GM19099 (cell line): Measurements from ENCODE around the gene NOTCH4.
A peak's percentile ranks its signal among the peaks of the same experiment; 100 is the strongest.

ENCODE experiments used
- POLR2A ChIP-seq: IDR thresholded peaks from 3 replicates; pipeline ENCODE4 v1.6.1; 2011; ENCODE audit warnings: low read depth; ENCODE audit not compliant: insufficient read length; ENCODE audit errors: extremely low read depth

Gene NOTCH4

DNA sequence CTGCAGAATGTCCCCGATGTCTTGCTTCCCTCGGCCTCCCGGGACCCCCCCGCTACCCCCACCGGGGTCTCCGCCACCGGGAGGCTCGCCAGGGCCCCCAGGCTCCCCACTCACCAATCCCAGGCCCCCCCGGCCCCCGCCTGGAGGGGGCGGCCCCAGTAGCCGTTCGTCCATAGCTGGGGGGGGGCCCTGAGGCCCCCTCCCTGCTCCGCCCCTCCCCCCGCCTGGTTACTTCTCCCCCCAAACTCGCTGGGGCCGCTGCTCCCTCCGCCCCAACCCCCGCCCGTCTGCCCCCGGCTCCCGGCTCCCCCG, 34.2 kb downstream of the NOTCH4 start:
- TF ChIP-seq POLR2A = no peak

- TF ChIP-seq POLR2A = no peak
Measured at GRCh38 chr6:32189069-32189741, 34.7 kb downstream of the NOTCH4 start.

DNA sequence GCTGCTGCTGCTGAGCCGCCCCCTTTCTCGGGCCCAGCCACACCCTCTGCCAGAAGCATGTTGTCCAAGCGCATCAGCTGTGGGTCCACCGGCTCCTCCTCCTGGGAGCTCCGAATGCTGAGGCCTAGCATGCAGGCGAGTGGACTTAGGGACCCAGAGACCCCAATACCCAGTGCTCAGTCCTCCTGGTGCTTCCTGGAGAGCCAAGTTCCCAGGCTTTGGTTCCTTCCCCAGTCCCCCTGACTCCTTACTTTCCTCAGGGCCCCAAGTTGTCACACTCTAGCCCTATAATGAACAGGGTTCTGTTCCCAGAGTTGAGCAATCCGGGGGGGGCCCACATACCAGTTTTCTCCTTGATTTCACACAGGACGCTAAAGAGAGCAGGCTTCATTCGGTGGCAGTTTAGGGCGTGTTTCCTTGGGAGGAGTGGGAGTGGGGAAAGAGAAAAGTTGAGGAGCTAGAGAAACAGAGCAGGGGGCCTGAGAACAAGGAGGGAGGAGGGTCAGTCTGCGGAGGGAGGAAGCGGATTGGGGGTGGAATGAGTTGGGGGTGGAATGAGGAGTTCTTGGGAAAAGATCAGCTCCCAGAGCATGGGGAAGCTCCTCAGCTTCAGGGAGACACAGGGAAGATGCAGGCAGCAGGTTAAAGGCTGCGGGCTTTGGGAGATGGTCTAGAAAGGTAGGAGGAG, 35.3 kb downstream of the NOTCH4 start:
- no peak for TF ChIP-seq POLR2A

DNA sequence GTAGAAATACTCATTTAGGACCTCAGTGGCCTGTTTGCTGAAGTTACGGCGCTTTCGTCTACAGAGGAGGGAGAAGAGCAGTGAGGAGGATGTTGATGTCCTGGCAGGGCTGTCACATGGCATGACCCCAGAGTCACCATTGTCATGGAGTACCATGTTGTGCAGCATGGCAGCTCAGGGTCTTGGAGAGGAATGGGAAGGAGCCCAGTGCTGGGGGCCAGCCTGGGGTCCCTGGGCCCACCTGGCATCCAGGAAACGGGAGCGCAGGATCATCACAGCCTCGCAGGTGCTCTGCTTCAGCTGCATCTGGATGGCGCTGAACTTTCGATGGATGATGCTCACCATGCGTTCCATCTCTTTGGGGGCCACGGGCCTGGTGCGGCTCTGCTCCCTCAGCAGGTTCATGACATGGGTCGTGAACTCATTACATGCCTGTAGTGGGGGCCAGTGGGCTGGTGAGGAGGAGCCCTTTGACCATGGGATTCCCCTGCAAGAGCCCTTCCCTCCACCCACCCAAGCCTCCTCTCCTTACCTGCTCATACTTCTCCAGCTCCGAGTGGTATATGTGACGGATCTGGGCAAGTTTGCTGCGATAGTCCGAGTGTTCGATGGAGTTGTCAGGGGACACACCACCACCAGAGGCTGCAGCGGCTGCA, 36.0 kb downstream of the NOTCH4 start:
- TF ChIP-seq POLR2A = peak; percentile 13

DNA sequence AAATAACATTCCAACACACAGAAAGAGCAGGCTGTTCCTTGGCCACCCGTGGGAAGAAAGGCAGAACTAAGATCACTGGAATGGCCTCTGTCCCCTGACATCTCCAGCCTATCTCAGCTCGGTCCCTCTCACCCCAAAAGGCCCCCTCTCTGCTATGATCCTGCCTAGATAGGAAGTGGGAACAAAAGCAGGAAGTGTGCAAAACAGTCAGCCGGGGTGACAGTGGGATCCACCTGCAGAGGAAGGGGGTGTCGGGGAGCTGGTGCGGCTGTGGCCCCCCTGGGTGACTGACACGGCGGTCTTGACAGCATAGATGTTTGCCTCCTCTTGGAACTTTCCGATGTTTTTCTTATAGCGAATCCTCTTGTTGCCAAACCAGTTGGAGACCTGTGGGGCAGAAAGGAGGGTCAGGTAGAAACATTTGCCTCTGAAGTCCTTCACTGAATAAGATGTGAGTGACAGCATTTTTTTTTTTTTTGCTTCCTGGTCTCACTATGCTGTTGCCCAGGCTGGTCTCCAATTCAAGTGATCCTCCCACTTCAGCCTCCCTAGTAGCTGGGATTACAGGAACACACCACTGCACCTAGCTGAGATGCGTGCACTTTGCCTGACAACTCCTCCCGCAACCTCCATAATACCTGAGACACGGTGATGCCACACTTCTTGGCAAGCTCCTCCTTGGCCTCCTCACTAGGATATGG, 36.7 kb downstream of the NOTCH4 start:
- TF ChIP-seq POLR2A = no peak

GRCh38 chr6:32184084-32184640, 39.7 kb downstream of the NOTCH4 start, which contains the start of gene AGER:
TSS of gene AGER (minus strand) at chr6:32184253. CDS start at chr6:32184222, 31 bp downstream.
- TF ChIP-seq POLR2A = peak; percentile 18

DNA sequence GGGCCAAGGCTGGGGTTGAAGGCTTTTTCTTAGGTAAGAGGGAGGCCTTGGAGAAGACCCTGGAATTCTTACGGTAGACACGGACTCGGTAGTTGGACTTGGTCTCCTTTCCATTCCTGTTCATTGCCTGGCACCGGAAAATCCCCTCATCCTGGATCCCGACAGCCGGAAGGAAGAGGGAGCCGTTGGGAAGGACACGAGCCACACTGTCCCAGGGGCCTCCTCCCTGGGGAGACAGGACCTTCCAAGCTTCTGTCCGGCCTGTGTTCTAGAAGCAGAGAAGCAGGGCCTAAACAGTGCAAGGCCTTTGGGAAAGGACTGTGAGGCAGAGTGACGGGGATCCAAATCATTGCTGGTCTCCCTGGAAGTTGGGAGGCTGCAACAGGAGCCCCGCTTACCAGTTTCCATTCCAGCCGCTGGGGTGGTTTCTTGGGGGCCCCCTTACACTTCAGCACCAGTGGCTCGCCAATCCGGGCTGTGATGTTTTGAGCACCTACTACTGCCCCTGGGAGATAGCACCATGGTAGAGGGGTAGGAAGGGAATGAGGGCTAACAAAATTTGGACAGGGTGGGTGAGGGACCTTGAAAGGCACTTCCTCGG, 40.3 kb downstream of the NOTCH4 start:
- no peak for TF ChIP-seq POLR2A

DNA sequence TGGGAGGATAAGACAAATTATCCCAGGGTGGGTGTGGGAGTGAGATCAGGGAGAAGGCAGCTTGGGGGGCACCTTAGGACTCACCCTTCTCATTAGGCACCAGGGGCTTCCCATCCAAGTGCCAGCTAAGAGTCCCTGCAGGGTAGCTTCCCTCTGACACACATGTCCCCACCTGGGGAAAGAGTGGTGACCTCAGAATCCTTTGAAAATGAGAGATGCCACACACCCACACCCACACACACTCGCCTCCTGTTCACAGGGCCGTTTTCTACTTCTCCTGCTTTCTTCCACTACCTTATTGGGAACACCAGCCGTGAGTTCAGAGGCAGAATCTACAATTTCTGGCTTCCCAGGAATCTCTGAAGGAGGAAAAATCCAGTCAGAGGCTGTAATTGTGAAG, 40.8 kb downstream of the NOTCH4 start:
- no peak for TF ChIP-seq POLR2A

DNA sequence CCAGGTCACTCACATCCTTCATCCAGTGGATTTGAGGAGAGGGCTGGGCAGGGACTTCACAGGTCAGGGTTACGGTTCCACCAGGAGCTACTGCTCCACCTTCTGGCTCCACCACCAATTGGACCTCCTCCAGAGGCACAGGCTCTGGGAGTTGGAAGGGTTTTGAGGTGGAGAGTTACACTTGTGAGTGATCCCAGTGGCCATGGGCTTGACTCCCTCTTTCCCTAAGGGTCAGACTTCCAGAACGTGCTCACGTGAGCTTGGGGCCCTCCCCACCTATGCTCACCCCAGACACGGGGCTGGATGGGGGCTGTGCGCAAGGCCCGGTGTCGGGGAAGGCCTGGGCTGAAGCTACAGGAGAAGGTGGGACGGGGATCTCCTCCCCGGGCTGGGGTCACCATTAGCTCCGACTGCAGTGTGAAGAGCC, 41.3 kb downstream of the NOTCH4 start:
- no peak for TF ChIP-seq POLR2A

- TF ChIP-seq POLR2A = no peak
Measured at GRCh38 chr6:32181915-32182529, 41.8 kb downstream of the NOTCH4 start.

- TF ChIP-seq POLR2A = no peak
Measured at GRCh38 chr6:32181148-32181702, 42.6 kb downstream of the NOTCH4 start.

- no peak for TF ChIP-seq POLR2A
Measured at GRCh38 chr6:32179766-32180405, 44.0 kb downstream of the NOTCH4 start.

DNA sequence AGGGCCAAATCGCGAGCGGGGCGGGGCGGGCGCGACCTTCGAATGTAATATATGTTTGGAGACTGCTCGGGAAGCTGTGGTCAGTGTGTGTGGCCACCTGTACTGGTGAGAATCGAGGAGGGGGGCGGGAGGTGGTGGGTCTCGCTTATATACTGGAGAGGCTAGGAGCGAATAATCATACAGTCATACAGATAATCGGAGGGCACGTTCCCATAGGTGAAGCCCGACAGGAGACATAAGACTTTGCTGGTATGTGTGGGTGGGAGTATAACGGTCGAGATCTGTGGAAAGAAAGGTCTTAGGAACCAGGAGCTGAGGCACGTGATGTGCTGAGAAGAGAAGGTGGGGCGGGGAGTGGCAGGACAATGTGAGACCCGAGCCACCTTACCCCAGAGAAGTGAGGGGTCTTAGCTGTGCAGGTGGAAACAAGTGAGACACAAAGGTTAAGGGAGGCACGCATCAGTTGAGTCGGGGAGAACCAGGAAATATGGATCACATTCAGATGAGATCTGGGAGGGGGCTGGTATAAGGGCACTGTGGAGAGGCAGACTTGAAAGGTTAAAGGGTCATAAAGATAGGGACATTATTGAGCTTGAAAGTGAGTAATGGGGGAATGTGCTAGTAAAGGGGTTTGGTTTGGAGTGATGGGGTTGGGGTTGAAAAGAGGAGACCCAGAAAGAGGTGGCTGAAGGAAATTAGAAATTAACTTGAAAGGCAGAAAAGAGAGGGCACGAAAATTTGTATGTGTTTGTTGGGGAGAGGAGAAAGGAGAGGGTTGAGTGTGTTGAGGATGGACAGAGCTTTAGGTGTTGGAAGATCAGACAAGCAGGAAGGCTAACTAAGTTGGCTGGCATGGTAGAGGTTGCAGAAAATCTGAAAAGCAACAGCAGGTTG, 45.1 kb downstream of the NOTCH4 start:
- peak; percentile 43 for TF ChIP-seq POLR2A
